Suprapubic skin (tissue), 4 donors: ENCODE measurements around the gene LY6G5C. TPM values are rescaled to one million over a fixed set of nuclear protein-coding genes. Genes with fewer than 3 reads are reported as not detected.

Experiments used
- DNase-seq, 2 donors: peaks; one replicate each; pipeline ENCODE4 v3.0.0-alpha.2; 2019; ENCODE audit warnings: low spot score in 2 of 2
- H3K27ac ChIP-seq: fragments of 200-600 bp; sonication (generic); one replicate; pipeline ENCODE4 v1.5.1; 2019
- H3K27me3 ChIP-seq: fragments of 200-600 bp; sonication (generic); one replicate; pipeline ENCODE4 v1.5.1; 2019
- H3K36me3 ChIP-seq: fragments of 200-600 bp; sonication (generic); one replicate; pipeline ENCODE4 v1.5.1; 2019
- H3K4me1 ChIP-seq: fragments of 200-600 bp; sonication (generic); one replicate; pipeline ENCODE4 v1.5.1; 2019
- H3K4me3 ChIP-seq: fragments of 200-600 bp; sonication (generic); one replicate; pipeline ENCODE4 v1.5.1; 2019; ENCODE audit warnings: mild to moderate bottlenecking
- H3K9me3 ChIP-seq: fragments of 200-600 bp; sonication (generic); one replicate; pipeline ENCODE4 v1.5.1; 2019
- EP300 ChIP-seq: sonication (generic); formaldehyde crosslinking; IDR thresholded peaks from one replicate; pipeline ENCODE4 v1.6.1; 2017; ENCODE audit warnings: antibody characterized with exemption
- POLR2A ChIP-seq, 2 donors: fragments of 450-650 bp; IDR thresholded peaks; one replicate each; pipeline ENCODE4 v1.6.1; 2017; ENCODE audit warnings: antibody characterized with exemption in 2 of 2, mild to moderate bottlenecking in 2 of 2, moderate library complexity in 2 of 2
- POLR2AphosphoS5 ChIP-seq, 3 donors: sonication (generic); formaldehyde crosslinking; IDR thresholded peaks; one replicate each; pipeline ENCODE4 v1.6.1; 2017; ENCODE audit warnings: antibody characterized with exemption in 3 of 3
- WGBS: methylation state at CpG from one replicate; pipeline ENCODE4 v1.1.5; 2018; 5-methylcytosine and 5-hydroxymethylcytosine counted together
- total RNA-seq, 4 donors: library from RNA; depleted of rRNA; stranded (reverse); fragments of >200 nt; gene quantifications; one replicate each; pipeline ENCODE4 v1.1.0, GENCODE V29; 2016
- TF ChIP-seq, protein P1 (sequence below), 2 donors: fragments of 200-600 bp in 1 of 2; fragments of 450-650 bp in 1 of 2; sonication (generic) in 1 of 2; IDR thresholded peaks; one replicate each; pipeline ENCODE4 v1.5.1; 2016 to 2019; ENCODE audit warnings: antibody characterized with exemption in 2 of 2, mild to moderate bottlenecking in 1 of 2, moderate library complexity in 1 of 2

LY6G5C gene
- total RNA-seq, 4 donors from 2014 or later = 0.73 to 5.1 TPM; not detected in 2

DNA sequence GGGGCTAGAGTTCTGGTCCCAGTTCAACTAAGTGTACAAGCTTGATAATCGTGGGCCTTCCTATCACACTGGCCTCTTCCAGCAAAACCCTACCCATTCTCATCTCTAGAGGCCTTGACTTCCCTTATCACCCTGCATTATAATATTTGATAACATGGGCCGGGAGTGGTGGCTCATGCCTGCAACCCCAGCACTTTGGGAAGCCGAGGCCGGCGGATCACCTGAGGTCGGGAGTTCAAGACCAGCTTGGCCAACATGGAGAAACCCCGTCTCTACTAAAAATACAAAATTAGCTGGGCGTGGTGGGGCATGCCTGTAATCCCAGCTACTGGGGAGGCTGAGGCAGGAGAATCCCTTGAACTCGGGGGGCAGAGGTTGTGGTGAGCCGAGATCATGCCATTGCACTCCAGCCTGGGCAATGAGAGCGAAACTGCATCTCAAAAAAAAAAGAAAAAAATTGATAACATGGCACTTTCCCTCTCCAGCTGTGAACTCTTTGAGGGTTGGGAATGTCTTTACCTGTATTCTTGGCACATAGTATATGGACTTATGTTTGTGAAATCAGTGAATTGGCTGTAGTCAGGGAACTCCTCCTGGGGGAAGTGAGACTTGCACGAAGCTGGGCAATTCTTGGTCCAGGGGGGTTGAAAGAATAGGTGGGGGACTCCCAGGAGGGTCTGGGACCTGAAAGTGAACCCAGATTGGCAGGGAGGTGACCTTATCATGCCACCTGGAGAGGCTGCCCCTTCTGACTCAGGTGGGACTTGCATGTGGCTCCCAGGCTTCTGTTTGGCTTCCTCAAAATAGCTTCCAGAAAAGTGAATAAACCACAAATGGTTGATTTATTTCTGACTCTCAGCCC, 19.4 kb downstream of the LY6G5C start:
- 78% methylated on average over 12 of the region's 12 CpGs for WGBS
- H3K27me3 ChIP-seq = no peaks in the 10 kb centered on the region
- peaks cover 60% of the 10 kb centered on the region for H3K4me1 ChIP-seq
- H3K27ac ChIP-seq = peak overlapping the region; percentile 87
- H3K36me3 ChIP-seq = peaks cover 4% of the 10 kb centered on the region
- DNase-seq = no peak
- H3K9me3 ChIP-seq = no peaks in the 10 kb centered on the region
- TF ChIP-seq EP300 = no peak
- TF ChIP-seq, protein P1, sequence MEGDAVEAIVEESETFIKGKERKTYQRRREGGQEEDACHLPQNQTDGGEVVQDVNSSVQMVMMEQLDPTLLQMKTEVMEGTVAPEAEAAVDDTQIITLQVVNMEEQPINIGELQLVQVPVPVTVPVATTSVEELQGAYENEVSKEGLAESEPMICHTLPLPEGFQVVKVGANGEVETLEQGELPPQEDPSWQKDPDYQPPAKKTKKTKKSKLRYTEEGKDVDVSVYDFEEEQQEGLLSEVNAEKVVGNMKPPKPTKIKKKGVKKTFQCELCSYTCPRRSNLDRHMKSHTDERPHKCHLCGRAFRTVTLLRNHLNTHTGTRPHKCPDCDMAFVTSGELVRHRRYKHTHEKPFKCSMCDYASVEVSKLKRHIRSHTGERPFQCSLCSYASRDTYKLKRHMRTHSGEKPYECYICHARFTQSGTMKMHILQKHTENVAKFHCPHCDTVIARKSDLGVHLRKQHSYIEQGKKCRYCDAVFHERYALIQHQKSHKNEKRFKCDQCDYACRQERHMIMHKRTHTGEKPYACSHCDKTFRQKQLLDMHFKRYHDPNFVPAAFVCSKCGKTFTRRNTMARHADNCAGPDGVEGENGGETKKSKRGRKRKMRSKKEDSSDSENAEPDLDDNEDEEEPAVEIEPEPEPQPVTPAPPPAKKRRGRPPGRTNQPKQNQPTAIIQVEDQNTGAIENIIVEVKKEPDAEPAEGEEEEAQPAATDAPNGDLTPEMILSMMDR (IDR thresholded peaks at IDR 0.05) = no peak
- TF ChIP-seq POLR2AphosphoS5 (IDR thresholded peaks at IDR 0.05) = no peak
- no peak for TF ChIP-seq POLR2A (IDR thresholded peaks at IDR 0.05)
- peak overlapping the region; percentile 65 for H3K4me3 ChIP-seq

DNA sequence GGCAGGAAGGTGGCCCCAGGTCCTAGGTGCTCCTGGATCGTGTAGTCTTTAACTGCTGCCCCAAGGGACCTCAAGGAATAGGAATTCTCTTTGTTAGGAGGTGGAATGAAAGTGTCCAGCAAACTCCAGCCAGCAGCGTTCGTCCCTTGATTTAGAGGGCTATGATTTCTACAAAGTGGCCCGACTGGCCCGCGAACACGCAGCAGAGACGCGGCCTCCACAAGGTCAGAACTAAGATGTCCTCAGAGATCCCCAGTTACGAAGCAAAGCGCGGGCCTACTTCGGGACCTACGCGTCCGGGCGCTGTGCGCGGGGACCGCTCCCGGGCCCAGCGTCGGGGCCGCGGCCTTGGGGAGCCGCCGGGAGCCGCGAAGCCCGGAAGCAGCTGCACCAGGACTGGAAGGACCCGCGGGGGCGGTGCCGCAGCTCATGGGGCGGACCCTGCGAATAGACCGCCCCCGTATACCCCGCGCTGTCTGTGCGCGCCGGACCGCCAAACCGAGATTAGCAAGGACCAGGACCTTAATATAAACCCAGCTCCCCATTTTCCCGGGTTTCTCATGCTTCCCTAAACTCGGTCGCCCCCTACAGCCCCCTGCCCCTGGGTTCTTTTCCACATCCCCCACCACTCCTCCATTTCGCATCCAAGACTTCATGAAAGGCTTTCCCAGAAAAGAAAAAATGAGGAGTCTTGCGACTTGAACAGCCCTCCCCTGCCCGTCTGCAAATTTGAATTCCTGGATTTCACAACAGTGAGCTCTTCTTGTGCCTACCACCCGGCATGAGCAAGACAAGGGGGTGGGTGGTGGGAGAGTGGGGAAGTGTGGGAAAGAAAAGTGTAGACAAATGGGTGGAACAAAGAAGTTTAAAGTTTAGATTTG, 20.2 kb downstream of the LY6G5C start, which contains the start of gene C6orf47:
Gene C6orf47 (minus strand): TSS at position 398 of the 881 bp plus-strand sequence. CDS start 831 bp downstream, outside the sequence.
- Histone ChIP-seq H3K4me3 (peak within 1 kb of the TSS; percentile 65), H3K27me3 (no peaks in the 10 kb centered on the region), H3K4me1 (peaks cover 58% of the 10 kb centered on the region), H3K36me3 (peaks cover 7% of the 10 kb centered on the region), H3K27ac (peak within 1 kb of the TSS; percentile 87), H3K9me3 (no peaks in the 10 kb centered on the region)
- WGBS = under 1% methylated on average over 21 of the region's 52 CpGs
- peak; percentile 93 to 95 for DNase-seq
- TF ChIP-seq POLR2AphosphoS5 (IDR thresholded peaks at IDR 0.05) (peak in 2 of 3 donors; percentile 17 to 34), POLR2A (IDR thresholded peaks at IDR 0.05) (peak; percentile 39 to 89), EP300 (no peak)

DNA sequence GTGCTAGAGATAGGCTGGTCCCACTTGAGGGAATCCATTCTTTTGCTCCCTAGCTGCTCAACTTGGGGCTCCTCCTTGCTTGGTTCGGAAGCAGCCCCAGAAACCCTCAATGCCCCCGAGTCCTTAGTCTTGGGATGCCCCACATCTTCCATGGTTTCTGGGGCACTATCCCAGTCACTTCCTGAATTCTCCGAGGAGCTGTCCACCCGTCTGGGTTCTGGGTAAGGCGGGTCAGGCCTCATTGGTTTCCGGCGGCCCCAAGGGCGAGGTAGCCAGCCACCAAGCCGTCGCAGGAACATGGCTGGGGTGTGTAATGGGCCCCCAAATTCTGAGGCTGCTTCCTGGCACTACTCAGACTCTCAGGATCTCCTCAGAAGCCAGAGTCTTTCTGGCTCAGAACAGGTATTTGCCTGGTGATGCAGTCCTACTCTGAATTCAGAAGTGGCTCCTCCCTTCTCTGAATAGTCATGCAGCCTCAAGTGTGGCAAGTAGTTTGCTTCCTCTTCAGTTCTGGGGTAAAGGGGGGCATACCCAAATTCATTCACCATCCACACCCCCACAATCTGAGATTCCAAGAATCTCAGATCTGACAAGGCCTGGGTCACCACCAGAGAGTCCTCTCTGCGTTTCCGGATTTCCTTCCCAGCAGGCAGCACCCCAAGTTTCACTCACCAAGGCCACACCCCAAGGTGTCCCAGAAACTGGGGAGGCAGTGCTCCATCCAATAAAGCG, 21.1 kb downstream of the LY6G5C start:
- whole genome bisulfite sequencing = 14% methylated on average over 10 of the region's 13 CpGs
- no peak for DNase-seq
- no peak for TF ChIP-seq EP300
- TF ChIP-seq POLR2AphosphoS5 (IDR thresholded peaks at IDR 0.05) = no peak
- TF ChIP-seq POLR2A (IDR thresholded peaks at IDR 0.05) = no peak
- TF ChIP-seq, protein P1 (IDR thresholded peaks at IDR 0.05) = no peak

DNA sequence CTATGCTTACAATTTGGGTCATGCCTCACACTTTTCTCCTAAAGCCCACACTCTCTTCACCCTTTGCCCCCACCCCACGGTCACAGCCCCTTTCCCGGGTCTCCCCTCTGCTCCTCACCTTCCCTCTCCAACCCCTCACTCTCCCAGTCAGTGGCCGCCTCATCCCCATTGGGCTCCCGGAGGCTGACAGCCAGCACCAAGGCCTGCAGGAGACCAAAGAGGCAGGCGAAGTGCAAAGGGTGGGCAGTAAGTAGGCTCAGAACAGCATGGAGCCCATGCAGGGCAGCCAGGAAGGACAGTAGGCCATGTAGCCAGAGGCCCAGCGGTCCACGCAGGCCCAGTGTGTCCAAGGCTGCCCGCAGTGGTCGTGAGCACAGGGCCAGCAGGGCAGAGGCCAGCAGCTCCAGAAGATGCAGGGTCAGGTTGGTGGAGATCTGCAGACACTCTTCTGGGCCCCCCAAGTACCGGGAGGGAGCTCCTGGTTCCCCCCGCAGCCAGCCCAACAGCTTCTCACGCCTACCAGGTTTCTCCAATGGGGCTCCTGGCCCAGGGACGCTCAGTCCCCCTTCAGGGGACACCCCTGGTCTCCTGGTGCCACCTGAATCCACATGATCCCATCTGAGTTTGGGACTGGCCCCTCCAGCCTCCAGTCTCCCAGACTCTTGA, 21.8 kb downstream of the LY6G5C start:
- Histone ChIP-seq H3K9me3 (no peaks in the 10 kb centered on the region), H3K4me1 (peaks cover 49% of the 10 kb centered on the region), H3K36me3 (peaks cover 7% of the 10 kb centered on the region), H3K4me3 (peak overlapping the region; percentile 65), H3K27me3 (no peaks in the 10 kb centered on the region), H3K27ac (peak overlapping the region; percentile 87)
- WGBS = 85% methylated on average over 9 of the region's 13 CpGs
- DNase-seq = no peak
- TF ChIP-seq POLR2AphosphoS5 (IDR thresholded peaks at IDR 0.05) (no peak), POLR2A (IDR thresholded peaks at IDR 0.05) (no peak), EP300 (no peak)
- TF ChIP-seq, protein P1 (IDR thresholded peaks at IDR 0.05) = no peak

More for the DNA sequence above, 21.1 kb downstream of the LY6G5C start:
- Histone ChIP-seq H3K27ac (peak overlapping the region; percentile 87), H3K4me1 (peaks cover 53% of the 10 kb centered on the region), H3K9me3 (no peaks in the 10 kb centered on the region), H3K27me3 (no peaks in the 10 kb centered on the region), H3K36me3 (peaks cover 7% of the 10 kb centered on the region), H3K4me3 (peak overlapping the region; percentile 65)
